ENCODE measurements around the gene DDX4.
"Not testable (repeated sequence)": the region's sequence is repeated elsewhere in the genome, so short reads cannot be mapped to it uniquely, and the experiment has no call there.

DDX4 gene

GRCh38 chr5:55737793-55738192 lies at the start of gene DDX4:
Gene DDX4, plus strand, starts transcription at chr5:55738061. Its CDS starts 903 bp downstream, at chr5:55738964.
- DNase-seq = no peak

DNA sequence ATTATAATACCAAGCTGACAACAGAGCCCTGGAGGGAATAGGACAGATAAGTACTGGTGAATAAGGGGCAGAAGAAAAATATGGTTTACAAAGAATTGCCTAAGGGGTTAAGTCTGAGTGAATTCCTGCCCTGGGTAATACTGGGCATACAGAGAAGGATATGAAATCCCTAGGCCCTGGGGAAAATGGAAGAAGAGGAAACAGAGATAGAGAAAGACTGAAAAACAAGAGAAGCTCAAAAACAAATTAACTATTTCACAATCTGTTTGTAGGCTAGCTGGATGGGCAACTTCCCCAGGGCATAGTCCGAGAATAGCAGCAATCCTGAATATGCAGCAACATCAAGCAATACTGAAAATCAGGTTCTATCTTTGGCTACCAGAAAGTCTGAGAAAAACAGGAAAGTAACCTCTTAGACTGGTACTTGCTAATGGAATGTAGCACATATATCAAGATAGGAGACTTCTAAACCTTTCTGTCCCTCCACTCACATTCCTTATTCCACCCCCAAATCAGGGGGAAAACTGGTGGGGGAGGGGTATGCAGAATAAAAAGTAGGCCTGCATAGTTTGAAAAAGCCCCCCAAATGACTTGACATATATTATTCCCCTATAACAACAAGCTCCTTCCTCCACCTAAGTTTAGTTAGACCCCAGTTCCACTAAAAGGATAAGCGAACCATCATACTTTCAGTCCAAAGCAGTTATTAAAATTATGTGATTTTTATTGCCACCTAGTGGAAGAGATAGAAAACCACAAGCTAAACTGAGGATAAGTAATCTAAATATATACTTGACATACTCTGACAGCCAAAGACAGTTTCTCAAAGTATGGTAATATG lies 46.4 kb upstream of the DDX4 start:
- peak; percentile 54 for DNase-seq

DNA sequence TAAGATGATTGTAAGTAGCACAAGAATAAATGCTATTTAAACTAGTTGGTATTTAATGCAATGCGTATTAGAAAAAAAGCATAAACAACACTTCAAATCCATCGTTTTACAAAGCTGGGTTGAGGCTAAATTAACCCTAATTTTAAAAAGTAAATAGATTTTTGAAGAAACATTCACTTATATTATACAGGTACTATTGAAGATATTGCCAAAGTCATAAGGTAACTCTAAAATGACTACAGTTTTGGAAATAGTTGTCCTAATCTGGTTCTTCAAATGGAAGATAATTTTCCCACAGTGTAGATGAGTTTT lies 45.8 kb upstream of the DDX4 start:
- no peak for DNase-seq

DNA sequence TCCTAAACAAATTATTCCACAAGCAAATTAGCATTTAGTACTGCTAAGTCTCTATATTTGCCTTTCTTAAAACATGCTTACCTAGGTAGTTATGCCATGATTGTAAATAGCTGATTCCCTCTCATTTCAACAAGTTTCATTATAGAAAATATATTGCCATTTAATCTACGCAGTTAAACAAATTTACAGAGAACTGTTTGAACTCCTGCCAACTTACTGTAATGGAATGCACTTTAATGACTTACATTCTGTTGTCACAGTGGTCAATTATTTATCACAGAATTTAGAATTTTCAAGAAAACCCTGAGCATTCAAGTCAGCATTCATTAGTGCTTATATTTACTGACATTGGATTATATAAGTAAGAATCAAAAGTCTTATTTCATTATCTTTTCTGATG lies 45.4 kb upstream of the DDX4 start:
- no peak for DNase-seq

GRCh38 chr5:55694152-55694830 lies 43.6 kb upstream of the DDX4 start:
- DNase-seq = no peak

- not testable (repeated sequence) for DNase-seq
Measured at GRCh38 chr5:55696704-55697103, 41.2 kb upstream of the DDX4 start.

- peak; percentile 8 for DNase-seq
Measured at GRCh38 chr5:55699041-55699688, 38.7 kb upstream of the DDX4 start.

- DNase-seq = no peak
Measured at GRCh38 chr5:55700745-55701144, 37.1 kb upstream of the DDX4 start.

DNA sequence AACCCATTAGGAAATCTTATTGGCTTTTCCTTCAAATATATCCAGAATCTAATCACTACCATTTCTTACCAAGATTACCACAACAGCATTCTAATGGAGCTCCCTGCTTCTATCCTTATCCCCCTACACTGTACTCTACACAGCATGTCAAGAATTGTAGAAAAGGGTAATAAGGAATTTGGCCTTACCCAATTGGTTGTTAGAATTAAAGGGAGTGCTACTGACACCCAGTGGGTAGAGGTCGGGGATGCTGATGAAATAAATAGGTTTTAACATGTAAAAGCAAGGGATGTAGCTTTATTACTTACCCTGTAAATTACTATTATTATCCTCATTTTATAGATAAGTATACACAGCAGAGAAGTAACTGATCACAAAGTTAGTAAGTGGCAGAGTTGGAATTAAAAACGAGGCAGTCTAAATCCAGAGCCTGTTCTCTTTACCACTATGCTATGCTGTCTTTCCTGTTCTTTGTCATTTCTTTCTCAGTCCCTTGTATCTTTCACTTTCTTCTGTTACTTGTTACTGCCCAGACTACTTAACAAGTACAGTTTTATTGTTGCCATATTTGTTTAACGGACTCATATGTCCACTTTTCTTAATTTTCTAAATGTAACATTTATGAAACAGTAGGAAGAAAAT lies 36.3 kb upstream of the DDX4 start:
- no peak for DNase-seq

- DNase-seq = peak; percentile 70
Measured at GRCh38 chr5:55702598-55703345, 35.1 kb upstream of the DDX4 start.

DNA sequence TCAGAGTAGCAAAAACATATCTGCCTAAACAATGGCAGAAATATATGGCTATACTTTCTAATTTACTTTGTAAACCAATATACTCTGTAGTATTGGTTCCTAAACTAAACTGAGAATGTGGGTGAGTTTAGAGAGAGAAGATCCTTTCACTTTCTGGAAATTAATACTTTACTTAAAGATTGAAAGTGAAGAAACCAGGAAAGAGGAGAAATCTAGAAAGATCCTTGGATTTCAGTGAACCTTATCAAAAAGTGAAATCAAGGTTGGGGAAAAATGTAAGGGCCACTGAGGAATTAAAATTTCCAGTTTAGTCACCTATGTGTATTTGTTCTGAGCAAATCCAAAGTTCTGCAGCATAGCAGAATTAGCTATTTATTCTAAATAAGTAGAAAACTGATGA lies 31.6 kb upstream of the DDX4 start:
- DNase-seq = no peak

- no peak for DNase-seq
Measured at GRCh38 chr5:55708732-55709131, 29.1 kb upstream of the DDX4 start.

DNA sequence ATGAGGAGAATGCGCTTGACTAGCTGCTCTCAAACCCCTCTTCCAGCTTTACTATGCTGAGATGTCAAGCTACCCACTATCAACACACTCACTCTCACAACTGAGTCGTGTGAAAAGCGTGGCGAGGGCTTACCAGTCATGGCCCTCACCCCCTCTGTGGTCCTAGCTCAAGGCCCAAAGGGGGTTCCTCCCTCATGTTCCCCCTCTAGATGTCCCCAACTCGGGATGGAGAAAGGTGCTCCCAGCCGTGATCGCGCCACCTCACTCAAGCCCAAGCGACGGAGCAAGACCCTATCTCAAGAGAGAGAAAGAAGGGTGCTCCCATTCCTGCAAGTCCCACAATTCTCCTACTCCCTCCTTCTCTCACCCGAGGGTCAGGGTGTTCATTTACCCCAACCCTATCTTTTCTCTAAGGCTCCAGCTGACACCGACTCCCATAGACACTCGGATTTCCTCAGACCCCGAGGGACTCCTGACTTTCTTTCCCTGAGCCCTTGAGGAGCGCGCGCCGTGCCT lies 26.3 kb upstream of the DDX4 start:
- peak; percentile 10 for DNase-seq

DNA sequence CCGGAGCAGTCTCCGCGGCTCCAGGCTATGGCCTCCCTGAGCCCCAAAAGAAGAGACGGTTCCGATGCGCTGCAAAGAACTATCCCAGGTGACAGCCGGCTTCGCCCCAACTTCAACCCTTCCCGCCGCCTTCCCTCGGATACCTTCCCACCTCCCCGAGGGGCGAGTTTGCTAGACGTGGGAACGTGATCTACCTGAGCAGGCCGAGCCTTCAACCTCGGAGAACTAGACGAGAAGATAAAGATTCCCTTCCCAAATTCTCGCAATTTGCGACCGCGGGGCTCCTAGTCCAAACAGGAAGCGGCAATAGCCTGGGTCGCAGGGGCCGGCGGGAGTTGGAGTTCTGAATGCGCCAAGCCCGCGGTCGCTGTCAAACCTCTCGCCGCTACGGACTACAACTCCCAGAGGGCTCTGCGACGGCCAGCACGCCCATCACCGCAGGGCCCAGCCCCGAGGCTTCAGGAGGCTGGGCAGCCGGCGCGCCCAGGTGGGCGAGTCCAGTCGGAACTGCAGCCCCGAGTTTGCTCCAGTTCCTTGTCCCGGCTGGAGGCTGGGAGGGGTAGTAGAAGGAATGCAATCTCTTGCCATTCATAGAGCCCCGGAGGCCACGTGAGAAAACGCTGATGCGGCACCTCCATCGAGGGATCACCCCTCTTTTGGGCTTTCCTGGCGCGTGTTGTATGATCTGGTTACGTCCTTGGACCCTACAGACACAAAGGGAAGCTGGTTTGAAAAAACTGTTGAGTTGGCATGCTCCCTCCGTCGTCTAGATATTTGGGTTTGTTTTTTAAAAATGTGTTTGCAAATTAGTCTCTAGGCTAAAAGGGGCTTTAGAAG lies 25.6 kb upstream of the DDX4 start, which contains the start of gene SLC38A9:
TSS of gene SLC38A9 (minus strand) at position 302 of the 837 bp plus-strand sequence. CDS start 14,366 bp downstream, outside the sequence.
- DNase-seq = peak; percentile 96

DNA sequence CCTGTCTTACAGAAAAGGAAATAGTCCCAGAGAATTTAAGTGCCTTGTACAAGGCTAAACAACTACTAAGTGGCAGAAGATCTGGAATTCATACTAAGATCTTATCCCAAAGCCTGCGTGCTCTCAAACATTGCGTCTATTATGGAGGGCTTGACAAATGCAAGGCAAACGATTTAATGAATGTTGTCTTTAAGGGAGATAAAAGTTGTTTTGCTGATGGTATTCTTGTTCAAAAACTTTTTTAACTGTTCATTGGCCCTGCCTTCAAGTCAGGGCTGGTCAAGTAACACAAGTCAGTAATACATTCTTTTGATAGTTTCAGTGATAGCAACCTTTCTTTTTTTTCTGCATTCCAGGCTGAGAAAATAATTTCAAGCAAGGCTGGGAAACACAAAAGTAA lies 24.0 kb upstream of the DDX4 start:
- no peak for DNase-seq

DNA sequence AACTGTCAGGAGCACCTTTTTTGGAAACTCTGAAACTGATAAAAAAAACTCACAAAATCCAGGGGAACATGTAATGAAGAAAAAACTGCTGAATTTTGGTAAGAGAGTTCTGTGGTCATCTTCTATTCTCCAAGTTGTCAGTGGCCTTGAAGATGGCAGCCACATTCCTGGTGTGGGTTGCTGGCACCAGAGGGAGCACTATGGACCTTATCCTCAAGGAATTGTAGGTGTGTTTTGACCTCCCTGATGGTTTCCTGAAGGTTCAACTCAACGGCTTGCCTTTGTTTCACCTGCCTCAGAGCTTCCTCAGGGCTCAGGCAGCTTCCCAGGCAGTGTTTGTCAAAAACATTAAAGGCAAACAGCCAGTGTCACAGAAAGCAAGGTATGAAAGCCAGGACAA lies 23.5 kb upstream of the DDX4 start:
- no peak for DNase-seq

DNA sequence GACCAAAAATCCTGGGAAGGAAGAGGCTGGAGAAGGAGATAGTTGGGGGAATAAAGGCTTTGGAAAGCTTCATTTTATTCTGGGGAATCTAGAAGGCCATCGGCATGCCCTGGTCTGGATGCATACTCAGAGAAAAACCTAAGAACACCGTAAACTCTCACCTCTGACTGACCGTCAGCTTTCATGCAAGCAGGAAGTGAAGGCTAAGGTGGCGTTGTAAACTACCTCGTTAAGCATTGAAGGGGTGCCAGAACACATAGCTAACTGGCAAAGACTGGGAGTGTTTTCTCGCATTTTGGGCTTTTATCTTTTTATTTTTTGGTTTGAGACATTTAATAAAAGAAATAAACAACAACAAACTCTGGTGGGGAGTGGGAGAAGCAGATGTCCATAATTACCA lies 23.1 kb upstream of the DDX4 start:
- DNase-seq = no peak

DNA sequence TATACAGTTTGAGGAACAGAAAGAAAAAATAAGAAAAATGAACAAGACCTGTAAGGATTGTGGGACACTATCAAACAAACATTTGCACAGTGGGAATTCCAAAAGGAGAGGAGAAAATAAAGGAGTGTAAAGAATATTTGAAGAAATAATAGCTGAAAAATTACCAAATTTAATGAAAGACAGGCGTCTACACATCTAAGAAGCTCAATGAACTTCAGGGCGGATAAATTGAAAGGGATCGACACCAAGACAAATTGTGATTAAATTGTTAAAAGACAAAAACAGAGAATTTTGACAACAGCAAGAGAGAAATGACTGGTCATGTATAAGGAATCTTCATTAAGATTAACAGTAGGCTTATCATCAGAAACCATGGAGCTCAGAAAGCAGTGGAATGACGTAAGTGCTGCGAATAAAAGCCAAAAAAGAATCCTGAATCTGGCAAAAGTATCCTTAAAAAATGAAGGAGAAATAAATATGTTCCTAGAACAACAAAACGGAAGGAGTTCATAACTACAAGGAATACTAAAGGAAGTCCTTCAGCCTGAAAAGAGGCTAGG lies 22.3 kb upstream of the DDX4 start:
- no peak for DNase-seq

DNA sequence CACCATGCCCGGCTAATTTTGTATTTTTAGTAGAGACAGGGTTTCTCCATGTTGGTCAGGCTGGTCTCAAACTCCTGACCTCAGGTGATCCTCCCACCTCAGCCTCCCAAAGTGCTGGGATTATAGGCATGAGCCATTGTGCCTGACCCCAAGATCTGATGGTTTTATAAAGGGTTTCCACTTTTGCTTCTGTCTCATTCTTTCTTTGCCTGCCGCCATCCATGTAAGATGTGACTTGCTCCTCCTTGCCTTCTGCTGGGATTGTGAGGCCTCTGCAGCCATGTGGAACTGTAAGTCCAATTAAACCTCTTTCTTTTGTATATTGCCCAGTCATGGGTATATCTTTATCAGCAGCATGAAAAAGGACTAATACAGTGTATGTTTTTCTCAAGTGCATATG lies 18.8 kb upstream of the DDX4 start:
- DNase-seq = not testable (repeated sequence)

DNA sequence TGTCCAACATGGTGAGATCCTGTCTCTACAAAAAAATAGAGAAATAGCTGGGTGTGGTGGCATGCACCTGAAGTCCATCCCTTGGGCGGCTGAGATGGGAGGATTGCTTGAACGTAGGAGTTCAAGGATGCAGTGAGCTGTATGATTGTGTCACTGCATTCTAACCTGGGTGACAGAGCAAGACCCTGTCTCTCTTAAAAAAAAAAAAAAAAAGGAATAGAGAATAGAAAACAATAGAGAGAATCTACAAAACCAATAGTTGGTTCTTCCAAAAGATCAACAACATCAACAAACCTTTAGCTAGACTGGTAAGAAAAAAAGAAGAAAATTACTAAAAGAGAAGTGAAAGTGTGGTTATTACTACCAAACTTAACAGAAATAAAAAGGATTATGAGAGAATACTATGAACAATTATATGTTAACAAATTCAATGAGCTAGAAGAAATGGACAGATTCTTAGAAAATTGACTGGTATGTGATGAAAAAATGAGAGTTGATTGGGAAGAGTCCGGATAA lies 17.6 kb upstream of the DDX4 start:
- no peak for DNase-seq

- no peak for DNase-seq
Measured at GRCh38 chr5:55724281-55724680, 13.6 kb upstream of the DDX4 start.

Data from suppressor macrophage treated with lipopolysaccharide for 4 hours (primary cell).